Caco-2 (cell line): ENCODE data around the gene PPM1H. TPM values are rescaled to one million over a fixed set of nuclear protein-coding genes. Genes with fewer than 3 reads are reported as not detected.

ENCODE experiments used
- BruUV-seq: library from RNA; stranded (reverse); fragments of 400-500 nt; replicated peaks from 2 replicates; lab custom pipeline; 2021; lab: Mats Ljungman, UMichigan
- CTCF ChIA-PET: fragments of 300-600 bp; sonication (Branson Sonifier 250); formaldehyde crosslinking; loops from one replicate; lab custom pipeline; 2022; ENCODE audit warnings: antibody characterized with exemption; lab: Charles Lee
- POLR2A ChIA-PET: fragments of 300-600 bp; sonication (Branson Sonifier 250); formaldehyde crosslinking; loops from one replicate; lab custom pipeline; 2022; ENCODE audit warnings: antibody characterized with exemption; lab: Charles Lee
- DNase-seq, 2 experiments: peaks; one replicate each; pipeline versions ENCODE4 v3.0.0 to v3.0.0-alpha.2; 2020 to 2022
- H3K27me3 ChIP-seq: replicated peaks from 2 replicates; pipeline ENCODE4 v1.6.0; 2011; ENCODE audit warnings: low read length; ENCODE audit not compliant: control insufficient read depth, insufficient read depth
- H3K36me3 ChIP-seq: 2 replicates; pipeline ENCODE4 v1.5.1; 2011; ENCODE audit warnings: low read length; ENCODE audit not compliant: control insufficient read depth, insufficient read depth
- H3K4me1 ChIP-seq: fragments of 250-450 bp; sonication (Bioruptor Pico); 2 replicates; pipeline ENCODE4 v1.5.1; 2020; ENCODE audit warnings: mild to moderate bottlenecking
- H3K4me3 ChIP-seq: 2 replicates; pipeline ENCODE4 v1.5.1; 2011; ENCODE audit warnings: low read depth, mild to moderate bottlenecking, control low read depth, low read length
- H3K9me3 ChIP-seq: fragments of 250-450 bp; sonication (Bioruptor Pico); 2 replicates; pipeline ENCODE4 v1.5.1; 2020; ENCODE audit warnings: mild to moderate bottlenecking, moderate library complexity
- H3K27ac Mint-ChIP-seq: one replicate; pipeline ENCODE4 v1.8.0; 2022; ENCODE audit warnings: mixed read lengths; ENCODE audit not compliant: unreplicated experiment
- H3K27me3 Mint-ChIP-seq: one replicate; pipeline ENCODE4 v1.8.0; 2022; ENCODE audit warnings: mixed read lengths; ENCODE audit not compliant: insufficient read depth, unreplicated experiment
- H3K36me3 Mint-ChIP-seq: one replicate; pipeline ENCODE4 v1.8.0; 2022; ENCODE audit warnings: mild to moderate bottlenecking, mixed read lengths; ENCODE audit not compliant: insufficient read depth, unreplicated experiment
- H3K4me1 Mint-ChIP-seq: one replicate; pipeline ENCODE4 v1.8.0; 2022; ENCODE audit warnings: low read depth, mixed read lengths; ENCODE audit not compliant: unreplicated experiment
- H3K4me3 Mint-ChIP-seq: one replicate; pipeline ENCODE4 v1.8.0; 2022; ENCODE audit warnings: mild to moderate bottlenecking, moderate library complexity, mixed read lengths; ENCODE audit not compliant: unreplicated experiment
- H3K9me3 Mint-ChIP-seq: one replicate; pipeline ENCODE4 v1.8.0; 2022; ENCODE audit warnings: mixed read lengths; ENCODE audit not compliant: unreplicated experiment
- CTCF ChIP-seq, 2 experiments: fragments of 200-600 bp in 1 of 2; IDR thresholded peaks; 1 replicate in 1 of 2; 2 replicates in 1 of 2; pipeline versions ENCODE4 v1.5.1 to v1.8.0; 2011 to 2022; ENCODE audit warnings: antibody characterized with exemption in 1 of 2, control low read depth in 1 of 2, inconsistent platforms in 1 of 2, low read depth in 1 of 2, low read length in 1 of 2, mild to moderate bottlenecking in 1 of 2, moderate library complexity in 1 of 2; ENCODE audit not compliant: insufficient read depth in 1 of 2, severe bottlenecking in 1 of 2, unreplicated experiment in 1 of 2
- intact Hi-C: fragments of 100-400 bp; cut with micrococcal nuclease; formaldehyde crosslinking; loops from one replicate; pipeline ENCODE4 v1.10.0; 2022; ENCODE audit not compliant: unreplicated experiment
- total RNA-seq: library from RNA; stranded (reverse); gene quantifications from 2 replicates; pipeline ENCODE4 v1.2.3, GENCODE V29; 2022

Gene PPM1H
- total RNA-seq, 1 experiment from 2014 or later, result 151 TPM

DNA sequence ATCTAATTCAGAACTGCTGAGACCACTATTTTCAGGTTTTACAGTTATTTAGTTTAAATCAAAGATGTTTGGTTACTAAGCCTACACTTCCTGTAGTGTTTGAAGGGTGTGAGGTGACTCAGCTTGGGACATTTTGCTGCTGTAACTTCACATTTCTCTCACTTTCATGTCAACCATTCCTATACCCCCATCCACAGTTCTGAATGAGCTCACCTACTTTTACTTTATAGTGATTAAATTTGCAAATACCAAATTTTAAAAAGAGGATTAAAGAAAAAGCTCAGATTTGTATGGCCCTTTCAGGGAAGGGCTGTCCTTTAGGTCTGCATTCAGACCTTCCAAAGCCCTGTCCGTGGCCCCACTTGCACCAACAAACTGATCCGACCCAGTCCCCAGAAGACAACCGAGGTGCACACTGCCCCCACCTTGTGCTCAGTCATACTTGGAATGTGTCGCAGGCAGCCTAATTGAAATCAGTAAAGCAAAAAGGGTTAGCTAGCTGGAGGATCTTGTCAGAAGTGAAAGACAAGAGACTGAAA, 294.0 kb downstream of the PPM1H start:
- Histone ChIP-seq H3K36me3 (no peaks in the 10 kb centered on the region), H3K9me3 (no peaks in the 10 kb centered on the region), H3K4me3 (no peak overlapping the region), H3K27me3 (no peaks in the 10 kb centered on the region), H3K4me1 (0 out of 2 replicates have a peak, but pooled peaks cover 10% of the 10 kb centered on the region)
- TF ChIP-seq CTCF (IDR thresholded peaks at IDR 0.05; ENCODE audit: insufficient read depth in 1 of 2, low read depth in 1 of 2, low read length in 1 of 2, severe bottlenecking in 1 of 2, unreplicated experiment in 1 of 2), result no peak
- no TSS peak for BruUV-seq
- no peak for DNase-seq
- ChIA-PET POLR2A (interaction anchor here (0.6 kb wide), 1 partner anchor 13 kb away, joined by 4 read pairs; no protein-coding TSS in a partner anchor), CTCF (interaction anchor here (0.6 to 0.9 kb wide), 2 partner anchors 40 to 59 kb away, joined by 3 to 4 read pairs; no protein-coding TSS in a partner anchor)
- Mint-ChIP-seq H3K9me3 (no peaks in the 10 kb centered on the region), H3K4me1 (peaks cover 8% of the 10 kb centered on the region), H3K36me3 (peaks cover 54% of the 10 kb centered on the region), H3K27ac (peak overlapping the region; percentile 87), H3K4me3 (no peak overlapping the region), H3K27me3 (no peaks in the 10 kb centered on the region)
- intact Hi-C loops, result loop anchor here (5.0 kb wide), 1 partner anchor 811 kb away; no protein-coding TSS in a partner anchor

DNA sequence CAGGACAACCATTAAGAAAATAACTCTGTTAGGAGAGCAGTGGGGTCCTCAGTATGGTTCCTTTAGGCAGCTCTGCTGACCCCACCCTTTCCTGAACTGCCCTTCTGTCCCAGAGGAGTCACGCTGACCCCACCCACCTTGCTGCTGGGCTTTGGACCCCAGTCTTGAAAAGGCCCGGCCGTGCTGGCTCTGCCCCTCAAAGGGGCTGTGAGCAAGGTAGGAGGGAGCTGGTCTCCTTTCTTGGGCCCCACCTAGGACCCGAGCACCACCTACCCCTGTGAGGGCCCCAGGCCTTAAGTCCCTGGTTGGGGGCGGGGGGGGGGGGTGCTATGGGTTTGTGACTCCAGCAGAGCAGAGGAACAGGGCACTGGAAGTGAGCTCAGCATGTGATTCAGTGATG, 297.3 kb downstream of the PPM1H start:
- no peak for DNase-seq
- Mint-ChIP-seq H3K9me3 (no peaks in the 10 kb centered on the region), H3K27me3 (no peaks in the 10 kb centered on the region), H3K27ac (no peak overlapping the region), H3K36me3 (peaks cover 22% of the 10 kb centered on the region), H3K4me3 (no peak overlapping the region), H3K4me1 (peaks cover 8% of the 10 kb centered on the region)
- TF ChIP-seq CTCF (IDR thresholded peaks at IDR 0.05; ENCODE audit: insufficient read depth in 1 of 2, low read depth in 1 of 2, low read length in 1 of 2, severe bottlenecking in 1 of 2, unreplicated experiment in 1 of 2), result no peak
- intact Hi-C loops, result no loop called here
- POLR2A ChIA-PET, result no interaction called here
- BruUV-seq, result no TSS peak
- Histone ChIP-seq H3K4me1 (0 out of 2 replicates have a peak, but pooled peaks cover 6% of the 10 kb centered on the region), H3K9me3 (no peaks in the 10 kb centered on the region), H3K27me3 (no peaks in the 10 kb centered on the region), H3K4me3 (no peak overlapping the region), H3K36me3 (no peaks in the 10 kb centered on the region)
- CTCF ChIA-PET, result no interaction called here

DNA sequence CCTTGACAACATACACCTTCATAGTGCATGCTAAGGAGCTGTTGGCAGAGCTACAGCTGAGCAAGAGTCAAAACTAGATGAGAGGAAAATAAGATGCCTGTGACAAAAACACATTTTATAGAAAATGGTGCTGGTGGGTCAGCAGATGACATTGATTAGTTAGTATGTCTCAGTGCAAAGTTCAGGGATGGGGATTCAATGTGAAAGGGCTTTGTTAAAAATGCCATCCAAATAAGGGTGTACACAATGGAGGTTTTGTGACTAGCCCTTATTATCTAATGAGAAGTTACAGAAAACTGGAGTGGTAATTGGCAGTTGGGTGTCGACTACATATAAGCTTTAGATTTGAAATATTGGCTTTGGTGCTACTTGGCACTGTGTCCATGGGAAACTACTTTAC, 299.3 kb downstream of the PPM1H start:
- DNase-seq, result no peak
- BruUV-seq, result no TSS peak
- ChIA-PET POLR2A (interaction anchor here (0.6 kb wide), 1 partner anchor 148 kb away, joined by 3 read pairs; no protein-coding TSS in a partner anchor), CTCF (no interaction called here)
- Histone ChIP-seq H3K9me3 (no peaks in the 10 kb centered on the region), H3K27me3 (no peaks in the 10 kb centered on the region), H3K4me3 (no peak overlapping the region), H3K36me3 (no peaks in the 10 kb centered on the region), H3K4me1 (0 out of 2 replicates have a peak, but pooled peaks cover 6% of the 10 kb centered on the region)
- Mint-ChIP-seq H3K9me3 (no peaks in the 10 kb centered on the region), H3K27ac (no peak overlapping the region), H3K27me3 (no peaks in the 10 kb centered on the region), H3K36me3 (peaks cover 6% of the 10 kb centered on the region), H3K4me3 (no peak overlapping the region), H3K4me1 (no peaks in the 10 kb centered on the region)
- intact Hi-C loops, result no loop called here
- no peak for TF ChIP-seq CTCF (IDR thresholded peaks at IDR 0.05; ENCODE audit: insufficient read depth in 1 of 2, low read depth in 1 of 2, low read length in 1 of 2, severe bottlenecking in 1 of 2, unreplicated experiment in 1 of 2)
